Measurements from ENCODE around the gene GJC3. TPM values are rescaled to one million over a fixed set of nuclear protein-coding genes. Genes with fewer than 3 reads are reported as not detected.
A peak's percentile ranks its signal among the peaks of the same experiment; 100 is the strongest.
"Not testable (repeated sequence)": the region's sequence is repeated elsewhere in the genome, so short reads cannot be mapped to it uniquely, and the experiment has no call there.

Gene GJC3
- polyA plus RNA-seq, 1 experiment: not detected

DNA sequence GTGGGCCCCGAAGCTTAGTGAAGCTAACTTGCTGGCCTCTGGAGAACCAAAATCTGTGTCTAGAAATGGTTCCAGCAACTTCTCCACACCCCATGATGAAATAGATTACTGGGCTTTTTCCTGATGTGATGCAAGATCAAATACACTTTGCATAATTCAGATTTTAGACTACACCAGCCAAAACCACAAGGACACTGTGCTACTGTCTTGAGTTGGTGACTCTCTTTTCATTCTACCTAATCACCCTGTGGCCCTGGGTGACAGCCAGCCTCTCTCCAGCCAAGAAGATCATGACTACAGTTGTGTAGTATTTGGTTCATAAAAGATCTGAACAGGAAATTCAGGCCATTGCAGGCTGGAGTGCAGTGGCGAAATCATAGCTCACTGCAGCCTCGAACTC lies 24.2 kb upstream of the GJC3 start:
- POLR2A ChIA-PET: no interaction called here
- DNase-seq (ENCODE audit: low read depth): peak; percentile 4
- Histone ChIP-seq H3K27me3 (ENCODE audit: control insufficient read depth, insufficient read depth, low read length) (peaks cover 2% of the 10 kb centered on the region), H3K4me3 (ENCODE audit: low read depth, low read length) (no peak overlapping the region), H3K36me3 (ENCODE audit: control insufficient read depth, insufficient read depth, low read length) (no peaks in the 10 kb centered on the region)
- CTCF ChIA-PET: interaction anchor here (1.2 kb wide), 1 partner anchor 26 kb away, joined by 3 read pairs; no protein-coding TSS in a partner anchor
- no peak for TF ChIP-seq CTCF (IDR thresholded peaks at IDR 0.05; ENCODE audit: insufficient read depth, low read depth, low read length)

DNA sequence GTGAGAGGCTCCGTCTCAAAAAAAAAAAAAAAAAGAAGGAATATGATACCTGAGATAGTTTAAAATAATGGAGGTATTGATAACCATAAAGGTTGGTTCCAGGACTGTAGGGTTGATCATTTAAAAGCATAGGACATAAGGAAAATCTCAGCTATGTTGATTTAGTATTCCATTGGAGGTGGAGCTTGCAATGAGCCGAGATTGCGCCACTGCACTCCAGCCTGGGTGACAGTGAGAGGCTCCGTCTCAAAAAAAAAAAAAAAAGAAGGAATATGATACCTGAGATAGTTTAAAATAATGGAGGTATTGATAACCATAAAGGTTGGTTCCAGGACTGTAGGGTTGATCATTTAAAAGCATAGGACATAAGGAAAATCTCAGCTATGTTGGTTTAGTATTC lies 23.2 kb upstream of the GJC3 start:
- CTCF ChIA-PET: interaction anchor here (1.6 kb wide), 1 partner anchor 39 kb away, joined by 3 read pairs; no protein-coding TSS in a partner anchor
- H3K36me3 ChIP-seq (ENCODE audit: control insufficient read depth, insufficient read depth, low read length); POLR2A ChIA-PET; H3K27me3 ChIP-seq (ENCODE audit: control insufficient read depth, insufficient read depth, low read length); H3K4me3 ChIP-seq (ENCODE audit: low read depth, low read length); DNase-seq (ENCODE audit: low read depth): not testable (repeated sequence)

- H3K36me3 ChIP-seq (ENCODE audit: control insufficient read depth, insufficient read depth, low read length); H3K4me3 ChIP-seq (ENCODE audit: low read depth, low read length); DNase-seq (ENCODE audit: low read depth); POLR2A ChIA-PET; H3K27me3 ChIP-seq (ENCODE audit: control insufficient read depth, insufficient read depth, low read length): not testable (repeated sequence)
- CTCF ChIA-PET: interaction anchor here (1.0 to 1.7 kb wide), 2 partner anchors 15 to 27 kb away, joined by 3 read pairs; no protein-coding TSS in a partner anchor
These were observed 21.4 kb upstream of the GJC3 start for GRCh38 chr7:99950819-99951218.

DNA sequence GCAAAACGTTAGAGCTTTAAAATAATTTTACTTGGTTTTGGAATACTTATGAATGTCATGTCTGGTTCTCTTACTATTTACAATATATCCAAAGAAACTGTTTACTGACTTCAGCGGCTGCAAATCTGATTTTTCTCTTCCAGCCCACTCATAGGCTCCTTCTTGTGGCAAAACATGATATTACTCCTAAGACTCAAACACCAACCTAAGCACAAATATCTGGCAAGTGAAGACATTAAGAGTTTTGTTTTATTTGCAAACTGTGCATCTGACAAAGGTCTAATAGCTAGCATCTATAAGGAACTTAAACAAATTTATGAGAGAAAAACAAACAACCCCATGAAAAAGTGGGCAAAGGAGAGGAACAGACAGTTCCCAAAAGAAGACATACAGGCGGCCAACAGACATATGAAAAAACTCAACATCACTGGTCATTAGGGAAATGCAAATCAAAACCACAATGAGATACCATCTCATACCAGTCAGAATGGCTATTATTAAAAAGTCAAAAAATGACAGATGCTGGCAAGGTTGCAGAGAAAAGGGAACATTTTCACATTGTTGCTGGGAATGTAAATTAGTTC lies 20.3 kb upstream of the GJC3 start:
- no peak for DNase-seq (ENCODE audit: low read depth)
- Histone ChIP-seq H3K36me3 (ENCODE audit: control insufficient read depth, insufficient read depth, low read length) (no peaks in the 10 kb centered on the region), H3K4me3 (ENCODE audit: low read depth, low read length) (no peak overlapping the region), H3K27me3 (ENCODE audit: control insufficient read depth, insufficient read depth, low read length) (no peaks in the 10 kb centered on the region)
- TF ChIP-seq CTCF (IDR thresholded peaks at IDR 0.05; ENCODE audit: insufficient read depth, low read depth, low read length): peak; percentile 34
- ChIA-PET POLR2A (no interaction called here), CTCF (interaction anchor here (0.6 to 1.7 kb wide), 5 partner anchors 12 to 1742 kb away, joined by 3 to 4 read pairs (median 3); no protein-coding TSS in a partner anchor)

DNA sequence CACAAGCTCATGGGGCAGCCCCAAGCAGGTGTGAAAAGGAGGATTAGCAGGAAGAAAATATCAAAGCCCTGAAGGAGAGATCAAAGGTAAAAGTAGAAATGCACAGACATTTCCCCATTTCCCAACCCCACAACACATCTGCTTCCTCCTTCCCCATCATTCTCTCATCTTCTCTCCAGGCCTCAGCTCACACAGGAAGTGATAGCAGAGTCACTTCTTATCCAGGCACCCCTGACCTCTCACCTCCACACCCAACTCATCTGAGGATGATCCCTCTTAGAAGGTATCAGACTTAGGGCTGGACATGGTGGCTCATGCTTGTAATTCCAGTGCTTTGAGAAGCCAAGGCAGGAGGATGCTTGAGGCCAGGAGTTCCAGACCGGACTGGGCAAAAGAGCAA lies 18.2 kb upstream of the GJC3 start:
- TF ChIP-seq CTCF (IDR thresholded peaks at IDR 0.05; ENCODE audit: insufficient read depth, low read depth, low read length): no peak
- 0 out of 2 replicates have a peak, but pooled peaks cover 2% of the 10 kb centered on the region for H3K27me3 ChIP-seq (ENCODE audit: control insufficient read depth, insufficient read depth, low read length)
- POLR2A ChIA-PET: no interaction called here
- no peak overlapping the region for H3K4me3 ChIP-seq (ENCODE audit: low read depth, low read length)
- CTCF ChIA-PET: interaction anchor here (0.6 kb wide), 1 partner anchor 30 kb away, joined by 3 read pairs; no protein-coding TSS in a partner anchor
- no peaks in the 10 kb centered on the region for H3K36me3 ChIP-seq (ENCODE audit: control insufficient read depth, insufficient read depth, low read length)
- no peak for DNase-seq (ENCODE audit: low read depth)

DNA sequence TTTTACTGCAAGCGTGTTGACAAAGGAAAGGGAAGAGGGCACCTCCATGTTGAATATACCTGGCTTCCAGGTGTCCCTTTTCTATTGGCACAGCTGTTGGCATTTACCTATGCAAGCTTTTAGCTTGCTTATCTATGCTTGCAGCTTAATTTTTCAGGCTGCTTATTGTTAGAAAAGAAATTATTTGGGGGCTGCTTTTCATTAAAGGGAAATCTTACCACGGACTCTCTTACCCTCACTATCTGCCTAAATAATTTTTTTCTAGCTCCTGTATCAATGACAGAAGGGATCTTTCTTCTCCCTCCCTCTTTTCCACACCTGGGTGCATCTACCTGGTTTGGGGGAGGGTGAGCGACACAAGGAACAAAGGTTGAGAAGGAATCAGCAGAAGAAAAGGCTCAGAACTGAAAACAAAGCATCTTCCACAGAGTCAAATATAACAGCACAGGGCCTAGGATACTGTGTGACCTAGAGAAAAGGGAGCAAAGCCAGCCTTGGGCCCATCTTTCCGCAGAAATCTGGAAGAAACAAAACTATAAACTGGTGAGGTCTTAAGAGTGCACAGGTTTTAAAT lies 15.2 kb upstream of the GJC3 start:
- no peak for TF ChIP-seq CTCF (IDR thresholded peaks at IDR 0.05; ENCODE audit: insufficient read depth, low read depth, low read length)
- 0 out of 2 replicates have a peak, but pooled peaks cover 2% of the 10 kb centered on the region for H3K27me3 ChIP-seq (ENCODE audit: control insufficient read depth, insufficient read depth, low read length)
- no peaks in the 10 kb centered on the region for H3K36me3 ChIP-seq (ENCODE audit: control insufficient read depth, insufficient read depth, low read length)
- H3K4me3 ChIP-seq (ENCODE audit: low read depth, low read length): no peak overlapping the region
- ChIA-PET POLR2A (no interaction called here), CTCF (no interaction called here)
- DNase-seq (ENCODE audit: low read depth): no peak

Measured in BJ (cell line).